IMR-90 (cell line): ENCODE data around the gene TSHZ1.

Source experiments
- BHLHE40 ChIP-seq: fragments of 150-350 bp; IDR thresholded peaks from 2 replicates; pipeline ENCODE4 v1.6.1; 2016; ENCODE audit warnings: mild to moderate bottlenecking, low read depth, low read length
- CEBPB ChIP-seq: IDR thresholded peaks from 2 replicates; pipeline ENCODE4 v1.6.1; 2012; ENCODE audit warnings: low read depth, low read length, improper control_type of control experiment
- CHD1 ChIP-seq: IDR thresholded peaks from 2 replicates; pipeline ENCODE4 v1.6.1; 2012; ENCODE audit warnings: low read depth, low read length, improper control_type of control experiment
- MAFK ChIP-seq: IDR thresholded peaks from 2 replicates; pipeline ENCODE4 v1.6.1; 2012; ENCODE audit warnings: low read depth, low read length, improper control_type of control experiment
- POLR2A ChIP-seq: IDR thresholded peaks from 2 replicates; pipeline ENCODE4 v1.6.1; 2012; ENCODE audit warnings: mild to moderate bottlenecking, low read depth, low read length
- RAD21 ChIP-seq: IDR thresholded peaks from 2 replicates; pipeline ENCODE4 v1.6.1; 2012; ENCODE audit warnings: low read length, improper control_type of control experiment
- RFX5 ChIP-seq: IDR thresholded peaks from 2 replicates; pipeline ENCODE4 v1.8.0; 2012; ENCODE audit warnings: low read depth, mild to moderate bottlenecking, low read length, moderate library complexity
- SMC3 ChIP-seq: fragments of 150-350 bp; IDR thresholded peaks from 2 replicates; pipeline ENCODE4 v1.6.1; 2016; ENCODE audit warnings: low read depth, mild to moderate bottlenecking, antibody characterized with exemption, low read length, moderate library complexity
- TF ChIP-seq, protein P1 (sequence below): conservative IDR thresholded peaks from 2 replicates; pipeline ENCODE4 v1.5.1; 2012; ENCODE audit warnings: mild to moderate bottlenecking, low read depth, low read length, improper control_type of control experiment
- TF ChIP-seq, protein P2 (sequence below): fragments of 150-350 bp; IDR thresholded peaks from 2 replicates; pipeline ENCODE4 v1.6.1; 2017; ENCODE audit warnings: mild to moderate bottlenecking, antibody characterized with exemption, low read length, low read depth

DNA sequence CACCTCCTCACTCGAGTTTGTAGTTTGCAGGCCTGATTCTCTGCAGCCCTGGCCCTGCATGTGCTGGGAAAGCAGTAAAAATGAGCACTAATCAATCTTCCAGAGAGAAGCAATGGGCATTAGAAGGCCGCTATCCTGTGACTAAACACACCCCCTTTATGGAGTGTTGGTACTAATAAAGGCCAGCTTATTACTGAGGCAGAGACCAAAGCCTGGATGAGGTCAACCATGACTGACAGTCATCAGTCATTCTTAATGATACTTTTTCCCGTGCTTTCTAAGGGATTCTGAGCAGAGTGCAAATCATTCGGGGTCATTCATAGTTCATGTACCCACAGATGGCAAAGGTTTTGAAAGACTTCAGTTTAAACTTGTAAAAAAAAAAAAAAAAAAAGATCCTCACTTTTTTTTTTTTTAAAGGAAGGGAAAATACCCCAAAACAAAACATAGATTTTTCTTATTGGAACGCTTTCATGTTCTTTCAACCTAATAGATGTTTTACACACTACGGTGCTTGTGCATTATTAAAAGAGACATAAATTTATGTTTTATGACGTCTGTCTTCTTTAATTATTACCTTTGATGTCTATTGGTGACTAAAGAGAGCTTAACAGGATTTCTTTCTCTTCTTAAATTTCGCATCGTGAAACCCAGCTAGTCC is 13.2 kb downstream of the TSHZ1 start:
- TF ChIP-seq, protein P1, sequence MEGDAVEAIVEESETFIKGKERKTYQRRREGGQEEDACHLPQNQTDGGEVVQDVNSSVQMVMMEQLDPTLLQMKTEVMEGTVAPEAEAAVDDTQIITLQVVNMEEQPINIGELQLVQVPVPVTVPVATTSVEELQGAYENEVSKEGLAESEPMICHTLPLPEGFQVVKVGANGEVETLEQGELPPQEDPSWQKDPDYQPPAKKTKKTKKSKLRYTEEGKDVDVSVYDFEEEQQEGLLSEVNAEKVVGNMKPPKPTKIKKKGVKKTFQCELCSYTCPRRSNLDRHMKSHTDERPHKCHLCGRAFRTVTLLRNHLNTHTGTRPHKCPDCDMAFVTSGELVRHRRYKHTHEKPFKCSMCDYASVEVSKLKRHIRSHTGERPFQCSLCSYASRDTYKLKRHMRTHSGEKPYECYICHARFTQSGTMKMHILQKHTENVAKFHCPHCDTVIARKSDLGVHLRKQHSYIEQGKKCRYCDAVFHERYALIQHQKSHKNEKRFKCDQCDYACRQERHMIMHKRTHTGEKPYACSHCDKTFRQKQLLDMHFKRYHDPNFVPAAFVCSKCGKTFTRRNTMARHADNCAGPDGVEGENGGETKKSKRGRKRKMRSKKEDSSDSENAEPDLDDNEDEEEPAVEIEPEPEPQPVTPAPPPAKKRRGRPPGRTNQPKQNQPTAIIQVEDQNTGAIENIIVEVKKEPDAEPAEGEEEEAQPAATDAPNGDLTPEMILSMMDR = no peak
- TF ChIP-seq POLR2A = no peak
- no peak for TF ChIP-seq CHD1
- TF ChIP-seq, protein P2, sequence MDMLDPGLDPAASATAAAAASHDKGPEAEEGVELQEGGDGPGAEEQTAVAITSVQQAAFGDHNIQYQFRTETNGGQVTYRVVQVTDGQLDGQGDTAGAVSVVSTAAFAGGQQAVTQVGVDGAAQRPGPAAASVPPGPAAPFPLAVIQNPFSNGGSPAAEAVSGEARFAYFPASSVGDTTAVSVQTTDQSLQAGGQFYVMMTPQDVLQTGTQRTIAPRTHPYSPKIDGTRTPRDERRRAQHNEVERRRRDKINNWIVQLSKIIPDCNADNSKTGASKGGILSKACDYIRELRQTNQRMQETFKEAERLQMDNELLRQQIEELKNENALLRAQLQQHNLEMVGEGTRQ = no peak
- TF ChIP-seq MAFK = no peak
- no peak for TF ChIP-seq CEBPB
- no peak for TF ChIP-seq RAD21
- no peak for TF ChIP-seq RFX5
- TF ChIP-seq SMC3 = no peak
- TF ChIP-seq BHLHE40 = no peak
